Activated T-cell treated with anti-CD3 and anti-CD28 coated beads, Interleukin-2, amount 50 U/mL, for 4 hours (primary cell): ENCODE results near the gene ATP13A4. TPM values are rescaled to one million over a fixed set of nuclear protein-coding genes. Genes with fewer than 3 reads are reported as not detected.

Source experiments
- ATAC-seq, 2 donors: fragments of 200-7000 bp; cut with Tn5 transposase; one replicate each; pipeline ENCODE4 v1.10.0; 2021
- DNase-seq: peaks from one replicate; pipeline ENCODE4 v3.0.0-alpha.2; 2020
- H3K27me3 Mint-ChIP-seq: one replicate; pipeline ENCODE4 v1.8.0; 2021; ENCODE audit warnings: low read depth, mixed read lengths
- H3K36me3 Mint-ChIP-seq: one replicate; pipeline ENCODE4 v1.8.0; 2022; ENCODE audit warnings: mixed read lengths; ENCODE audit not compliant: insufficient read depth
- H3K4me1 Mint-ChIP-seq: one replicate; pipeline ENCODE4 v1.8.0; 2021; ENCODE audit warnings: low read depth, mixed read lengths
- H3K4me3 Mint-ChIP-seq: one replicate; pipeline ENCODE4 v1.8.0; 2021; ENCODE audit warnings: mild to moderate bottlenecking, moderate library complexity, mixed read lengths
- H3K9me3 Mint-ChIP-seq: one replicate; pipeline ENCODE4 v1.8.0; 2021; ENCODE audit warnings: mixed read lengths
- total RNA-seq, 3 donors: library from RNA; stranded (reverse); gene quantifications; one replicate each; pipeline ENCODE4 v1.2.1, GENCODE V29; 2021

ATP13A4 gene
- total RNA-seq, 3 donors from 2014 or later = 0.16 to 0.48 (median 0.37) TPM

- no peaks in the 10 kb centered on the region for H3K9me3 Mint-ChIP-seq
- no peaks in the 10 kb centered on the region for H3K36me3 Mint-ChIP-seq
- H3K4me3 Mint-ChIP-seq = no peak overlapping the region
- DNase-seq (no peak), ATAC-seq (no peak)
- H3K27me3 Mint-ChIP-seq = peaks cover 19% of the 10 kb centered on the region
- peaks cover 2% of the 10 kb centered on the region for H3K4me1 Mint-ChIP-seq
Measured at GRCh38 chr3:193372783-193373182, 181.9 kb downstream of the ATP13A4 start.

GRCh38 chr3:193367868-193368267 is 186.8 kb downstream of the ATP13A4 start:
- H3K9me3 Mint-ChIP-seq = no peaks in the 10 kb centered on the region
- peaks cover 6% of the 10 kb centered on the region for H3K27me3 Mint-ChIP-seq
- no peak overlapping the region for H3K4me3 Mint-ChIP-seq
- DNase-seq (no peak), ATAC-seq (no peak)
- peaks cover 2% of the 10 kb centered on the region for H3K4me1 Mint-ChIP-seq
- no peaks in the 10 kb centered on the region for H3K36me3 Mint-ChIP-seq

GRCh38 chr3:193357291-193357690 is 197.4 kb downstream of the ATP13A4 start:
- ATAC-seq (no peak), DNase-seq (no peak)
- H3K27me3 Mint-ChIP-seq = peaks cover 7% of the 10 kb centered on the region
- no peaks in the 10 kb centered on the region for H3K9me3 Mint-ChIP-seq
- H3K4me3 Mint-ChIP-seq = no peak overlapping the region
- H3K4me1 Mint-ChIP-seq = no peaks in the 10 kb centered on the region
- no peaks in the 10 kb centered on the region for H3K36me3 Mint-ChIP-seq

- DNase-seq (no peak), ATAC-seq (no peak)
- Mint-ChIP-seq H3K4me3 (no peak overlapping the region), H3K27me3 (peaks cover 7% of the 10 kb centered on the region), H3K9me3 (no peaks in the 10 kb centered on the region), H3K4me1 (no peaks in the 10 kb centered on the region), H3K36me3 (no peaks in the 10 kb centered on the region)
Measured at GRCh38 chr3:193354423-193354822, 200.3 kb downstream of the ATP13A4 start.

Other genes starting within 250 kb of the ATP13A4 start
- not detected for gene ATP13A5, start 176.1 kb downstream of the ATP13A4 start, total RNA-seq
- gene OPA1, start 38.3 kb upstream of the ATP13A4 start, total RNA-seq = 10 to 100 TPM; 65.7 to 79.7 (median 72.8) TPM